ENCODE results near the gene SPEN. TPM values are rescaled to one million over a fixed set of nuclear protein-coding genes. Genes with fewer than 3 reads are reported as not detected.

Gene SPEN
- total and polyA plus RNA-seq, 5 donors from 2014 or later, result 7.4 to 92.4 (median 8.0) TPM

DNA sequence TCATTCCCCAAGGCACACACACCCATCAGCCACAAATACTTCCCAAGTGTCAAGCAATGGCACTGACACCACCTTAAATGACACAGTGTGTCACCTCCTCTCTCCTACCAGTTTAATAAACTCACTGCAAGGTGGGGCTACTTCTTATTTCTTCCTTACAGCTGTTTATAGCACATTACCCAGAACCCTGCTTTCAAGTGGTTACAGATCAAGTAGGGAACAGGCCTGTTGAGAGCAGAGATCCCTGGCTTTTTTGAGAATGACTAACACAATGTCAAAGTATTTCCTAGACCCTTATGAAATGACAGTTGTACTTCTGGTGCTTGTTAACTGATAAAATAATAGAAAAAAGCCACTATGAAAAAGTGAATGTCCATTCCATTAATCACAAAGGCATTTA is 108.6 kb downstream of the SPEN start:
- no peak overlapping the region for H3K4me3 ChIP-seq (ENCODE audit: low read depth, low read length)
- Mint-ChIP-seq H3K27me3 (no peaks in the 10 kb centered on the region), H3K27ac (peak overlapping the region; percentile 16 to 67 (median 61)), H3K4me1 (peaks cover 22 to 81% (median 48%) of the 10 kb centered on the region in 4 donors), H3K36me3 (peaks cover 14% of the 10 kb centered on the region), H3K9me3 (peaks cover 0 to 1% (median 0%) of the 10 kb centered on the region in 7 donors), H3K4me3 (no peak overlapping the region)
- no peak for ATAC-seq (ENCODE audit: low read depth in 2 of 2)
- H3K9me3 ChIP-seq (ENCODE audit: control insufficient read depth in 2 of 2, low read length in 2 of 2), result no peaks in the 10 kb centered on the region
- H3K36me3 ChIP-seq (ENCODE audit: control insufficient read depth, insufficient read depth, low read length), result peaks cover 4% of the 10 kb centered on the region
- H3K4me1 ChIP-seq (ENCODE audit: control insufficient read depth, insufficient read depth, low read length, poor library complexity, severe bottlenecking), result peaks cover 12% of the 10 kb centered on the region
- no peaks in the 10 kb centered on the region for H3K27me3 ChIP-seq (ENCODE audit: control insufficient read depth, insufficient read depth, low read length)
- DNase-seq, result no peak
- no peak overlapping the region for H3K27ac ChIP-seq (ENCODE audit: insufficient read depth, low read length, poor library complexity, severe bottlenecking)

- peaks cover 2% of the 10 kb centered on the region for H3K4me1 ChIP-seq (ENCODE audit: control insufficient read depth, insufficient read depth, low read length, poor library complexity, severe bottlenecking)
- no peak overlapping the region for H3K4me3 ChIP-seq (ENCODE audit: low read depth, low read length)
- no peaks in the 10 kb centered on the region for H3K9me3 ChIP-seq (ENCODE audit: control insufficient read depth in 2 of 2, low read length in 2 of 2)
- ATAC-seq (ENCODE audit: low read depth in 2 of 2) (no peak), DNase-seq (no peak)
- peaks cover 20 to 71% (median 45%) of the 10 kb centered on the region in 4 donors for H3K4me1 Mint-ChIP-seq
- peaks cover 4% of the 10 kb centered on the region for H3K36me3 ChIP-seq (ENCODE audit: control insufficient read depth, insufficient read depth, low read length)
- H3K27me3 Mint-ChIP-seq, result no peaks in the 10 kb centered on the region
- H3K27ac Mint-ChIP-seq, result peak overlapping the region in 2 of 3 donors; percentile 69 to 74
- peaks cover 0 to 1% (median 0%) of the 10 kb centered on the region in 7 donors for H3K9me3 Mint-ChIP-seq
- peaks cover 14% of the 10 kb centered on the region for H3K36me3 Mint-ChIP-seq
- H3K4me3 Mint-ChIP-seq, result peak overlapping the region in 2 of 4 donors; percentile 2 to 25
- no peak overlapping the region for H3K27ac ChIP-seq (ENCODE audit: insufficient read depth, low read length, poor library complexity, severe bottlenecking)
- H3K27me3 ChIP-seq (ENCODE audit: control insufficient read depth, insufficient read depth, low read length), result no peaks in the 10 kb centered on the region
These were observed 110.0 kb downstream of the SPEN start for GRCh38 chr1:15957221-15958095.

DNA sequence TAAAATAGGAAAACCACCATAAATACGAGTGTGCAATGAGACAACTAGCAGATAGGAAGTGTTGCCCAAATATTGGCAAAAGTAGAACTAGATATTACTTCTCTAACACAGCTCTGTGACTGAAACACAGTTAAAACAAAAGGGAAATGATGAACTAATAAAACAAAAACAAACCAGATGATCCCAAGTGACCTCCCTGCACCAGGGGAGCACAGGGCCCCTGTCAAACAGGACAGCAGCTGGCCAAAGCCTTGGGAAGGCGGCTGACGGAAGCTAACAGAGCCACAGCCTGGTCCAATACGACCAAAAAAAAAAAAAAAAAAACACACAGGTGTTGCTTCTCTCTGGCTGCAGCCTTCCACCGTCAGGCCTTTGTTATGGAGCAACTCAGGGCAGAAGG is 110.6 kb downstream of the SPEN start:
- H3K27ac ChIP-seq (ENCODE audit: insufficient read depth, low read length, poor library complexity, severe bottlenecking), result no peak overlapping the region
- DNase-seq, result no peak
- Mint-ChIP-seq H3K4me3 (peak overlapping the region in 1 of 4 donors; percentile 58), H3K27ac (peak overlapping the region in 1 of 3 donors; percentile 74), H3K9me3 (peaks cover 0 to 1% (median 0%) of the 10 kb centered on the region in 7 donors), H3K36me3 (peaks cover 10% of the 10 kb centered on the region), H3K4me1 (peaks cover 16 to 67% (median 45%) of the 10 kb centered on the region in 4 donors), H3K27me3 (no peaks in the 10 kb centered on the region)
- no peak for ATAC-seq (ENCODE audit: low read depth in 2 of 2)
- no peaks in the 10 kb centered on the region for H3K27me3 ChIP-seq (ENCODE audit: control insufficient read depth, insufficient read depth, low read length)
- peaks cover 4% of the 10 kb centered on the region for H3K36me3 ChIP-seq (ENCODE audit: control insufficient read depth, insufficient read depth, low read length)
- H3K4me1 ChIP-seq (ENCODE audit: control insufficient read depth, insufficient read depth, low read length, poor library complexity, severe bottlenecking), result no peaks in the 10 kb centered on the region
- H3K4me3 ChIP-seq (ENCODE audit: low read depth, low read length), result no peak overlapping the region
- H3K9me3 ChIP-seq (ENCODE audit: control insufficient read depth in 2 of 2, low read length in 2 of 2), result no peaks in the 10 kb centered on the region

DNA sequence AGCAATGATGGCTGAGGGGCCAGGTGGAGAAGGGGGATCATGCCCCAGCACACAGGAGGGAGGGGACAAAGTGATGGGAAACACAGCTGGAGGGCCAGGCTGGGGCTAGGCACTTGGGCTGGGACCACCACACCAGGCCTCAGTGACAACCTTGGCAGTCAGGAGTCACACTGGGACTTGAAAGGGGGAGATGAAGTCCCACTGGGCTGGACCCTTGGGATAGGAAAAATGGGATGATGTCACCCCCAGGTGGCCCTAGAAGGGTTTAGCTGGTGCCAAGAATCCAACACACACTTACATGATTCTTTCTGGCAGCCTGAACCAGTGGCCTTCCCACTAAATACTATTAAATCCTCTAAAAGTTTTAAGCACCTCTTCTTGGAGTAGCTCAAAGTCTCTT is 111.3 kb downstream of the SPEN start:
- no peak overlapping the region for H3K4me3 ChIP-seq (ENCODE audit: low read depth, low read length)
- peaks cover 4% of the 10 kb centered on the region for H3K36me3 ChIP-seq (ENCODE audit: control insufficient read depth, insufficient read depth, low read length)
- H3K27me3 ChIP-seq (ENCODE audit: control insufficient read depth, insufficient read depth, low read length), result no peaks in the 10 kb centered on the region
- no peak overlapping the region for H3K27ac ChIP-seq (ENCODE audit: insufficient read depth, low read length, poor library complexity, severe bottlenecking)
- ATAC-seq (ENCODE audit: low read depth in 2 of 2) (no peak), DNase-seq (no peak)
- Mint-ChIP-seq H3K9me3 (peaks cover 0 to 1% (median 0%) of the 10 kb centered on the region in 7 donors), H3K36me3 (peaks cover 10% of the 10 kb centered on the region), H3K27me3 (no peaks in the 10 kb centered on the region), H3K4me3 (no peak overlapping the region), H3K27ac (peak overlapping the region in 1 of 3 donors; percentile 86), H3K4me1 (peaks cover 22 to 71% (median 46%) of the 10 kb centered on the region in 4 donors)
- no peaks in the 10 kb centered on the region for H3K9me3 ChIP-seq (ENCODE audit: control insufficient read depth in 2 of 2, low read length in 2 of 2)
- H3K4me1 ChIP-seq (ENCODE audit: control insufficient read depth, insufficient read depth, low read length, poor library complexity, severe bottlenecking), result peaks cover 5% of the 10 kb centered on the region

- peaks cover 10% of the 10 kb centered on the region for H3K36me3 Mint-ChIP-seq
- ATAC-seq (ENCODE audit: low read depth in 2 of 2) (no peak), DNase-seq (no peak)
- H3K4me1 Mint-ChIP-seq, result peaks cover 28 to 71% (median 46%) of the 10 kb centered on the region in 4 donors
- H3K27ac Mint-ChIP-seq, result peak overlapping the region in 2 of 3 donors; percentile 46 to 79
- Histone ChIP-seq H3K9me3 (ENCODE audit: control insufficient read depth in 2 of 2, low read length in 2 of 2) (no peaks in the 10 kb centered on the region), H3K4me3 (ENCODE audit: low read depth, low read length) (no peak overlapping the region), H3K4me1 (ENCODE audit: control insufficient read depth, insufficient read depth, low read length, poor library complexity, severe bottlenecking) (peaks cover 11% of the 10 kb centered on the region), H3K27ac (ENCODE audit: insufficient read depth, low read length, poor library complexity, severe bottlenecking) (no peak overlapping the region), H3K27me3 (ENCODE audit: control insufficient read depth, insufficient read depth, low read length) (no peaks in the 10 kb centered on the region), H3K36me3 (ENCODE audit: control insufficient read depth, insufficient read depth, low read length) (peaks cover 4% of the 10 kb centered on the region)
- no peak overlapping the region for H3K4me3 Mint-ChIP-seq
- H3K27me3 Mint-ChIP-seq, result no peaks in the 10 kb centered on the region
- H3K9me3 Mint-ChIP-seq, result peaks cover 0 to 1% (median 0%) of the 10 kb centered on the region in 7 donors
These were observed 111.9 kb downstream of the SPEN start for GRCh38 chr1:15959424-15959823.

- Mint-ChIP-seq H3K9me3 (peaks cover 0 to 1% (median 0%) of the 10 kb centered on the region in 7 donors), H3K36me3 (peaks cover 10% of the 10 kb centered on the region), H3K27ac (peak overlapping the region; percentile 23 to 79 (median 46)), H3K27me3 (no peaks in the 10 kb centered on the region), H3K4me3 (peak overlapping the region in 1 of 4 donors; percentile 20), H3K4me1 (peaks cover 29 to 74% (median 49%) of the 10 kb centered on the region in 4 donors)
- Histone ChIP-seq H3K4me3 (ENCODE audit: low read depth, low read length) (no peak overlapping the region), H3K27ac (ENCODE audit: insufficient read depth, low read length, poor library complexity, severe bottlenecking) (no peak overlapping the region), H3K36me3 (ENCODE audit: control insufficient read depth, insufficient read depth, low read length) (peaks cover 4% of the 10 kb centered on the region), H3K27me3 (ENCODE audit: control insufficient read depth, insufficient read depth, low read length) (no peaks in the 10 kb centered on the region), H3K4me1 (ENCODE audit: control insufficient read depth, insufficient read depth, low read length, poor library complexity, severe bottlenecking) (peaks cover 14% of the 10 kb centered on the region), H3K9me3 (ENCODE audit: control insufficient read depth in 2 of 2, low read length in 2 of 2) (no peaks in the 10 kb centered on the region)
- ATAC-seq (ENCODE audit: low read depth in 2 of 2), result no peak
- DNase-seq, result no peak
These were observed 112.4 kb downstream of the SPEN start for GRCh38 chr1:15959827-15960446.

- peaks cover 10% of the 10 kb centered on the region for H3K36me3 Mint-ChIP-seq
- DNase-seq, result no peak
- peaks cover 22% of the 10 kb centered on the region for H3K4me1 ChIP-seq (ENCODE audit: control insufficient read depth, insufficient read depth, low read length, poor library complexity, severe bottlenecking)
- no peak overlapping the region for H3K27ac ChIP-seq (ENCODE audit: insufficient read depth, low read length, poor library complexity, severe bottlenecking)
- no peak for ATAC-seq (ENCODE audit: low read depth in 2 of 2)
- peaks cover 4% of the 10 kb centered on the region for H3K36me3 ChIP-seq (ENCODE audit: control insufficient read depth, insufficient read depth, low read length)
- peaks cover 34 to 77% (median 54%) of the 10 kb centered on the region in 4 donors for H3K4me1 Mint-ChIP-seq
- no peaks in the 10 kb centered on the region for H3K27me3 Mint-ChIP-seq
- no peak overlapping the region for H3K4me3 Mint-ChIP-seq
- no peak overlapping the region for H3K4me3 ChIP-seq (ENCODE audit: low read depth, low read length)
- no peaks in the 10 kb centered on the region for H3K27me3 ChIP-seq (ENCODE audit: control insufficient read depth, insufficient read depth, low read length)
- H3K9me3 Mint-ChIP-seq, result peaks cover 0 to 1% (median 0%) of the 10 kb centered on the region in 7 donors
- no peaks in the 10 kb centered on the region for H3K9me3 ChIP-seq (ENCODE audit: control insufficient read depth in 2 of 2, low read length in 2 of 2)
- no peak overlapping the region for H3K27ac Mint-ChIP-seq
These were observed 113.3 kb downstream of the SPEN start for GRCh38 chr1:15960808-15961207.
